ENCODE data around the gene GPX2. TPM values are rescaled to one million over a fixed set of nuclear protein-coding genes. Genes with fewer than 3 reads are reported as not detected.

GPX2 gene
- polyA plus RNA-seq, 3 donors, result not detected

- Mint-ChIP-seq H3K27ac (no peak overlapping the region), H3K4me3 (no peak overlapping the region), H3K4me1 (peaks cover 7% of the 10 kb centered on the region), H3K36me3 (peaks cover 29 to 51% of the 10 kb centered on the region in 2 donors), H3K9me3 (no peaks in the 10 kb centered on the region), H3K27me3 (ENCODE audit: low read depth in 3 of 3) (no peaks in the 10 kb centered on the region)
- no peak for DNase-seq
- Histone ChIP-seq H3K4me1 (ENCODE audit: control insufficient read depth in 1 of 2, insufficient read depth in 2 of 2, low read length in 2 of 2) (no peaks in the 10 kb centered on the region), H3K79me2 (ENCODE audit: insufficient read depth, low read length) (peaks cover 76% of the 10 kb centered on the region), H3K36me3 (replicated peaks in 1 of 2; ENCODE audit: control insufficient read depth in 1 of 2, insufficient read depth in 2 of 2, low read length in 2 of 2) (peaks cover 35 to 59% of the 10 kb centered on the region in 2 donors), H3K27ac (ENCODE audit: low read depth in 1 of 2, low read length in 2 of 2) (no peak overlapping the region), H3K4me2 (replicated peaks; ENCODE audit: extremely low read depth, low read length, poor library complexity, severe bottlenecking) (no peak overlapping the region), H3K4me3 (replicated peaks in 1 of 3; ENCODE audit: low read depth in 2 of 3, low read length in 3 of 3) (no peak overlapping the region), H4K20me1 (ENCODE audit: insufficient read depth, low read length) (peaks cover 97% of the 10 kb centered on the region), H2AFZ (ENCODE audit: insufficient read depth, low read depth, low read length, poor library complexity, severe bottlenecking) (no peak overlapping the region), H3K9ac (ENCODE audit: insufficient read depth, low read length, poor library complexity, severe bottlenecking) (no peak overlapping the region), H3K27me3 (ENCODE audit: control insufficient read depth in 2 of 2, insufficient read depth in 2 of 2, low read length in 2 of 2) (no peaks in the 10 kb centered on the region), H3K9me3 (replicated peaks in 1 of 2; ENCODE audit: control insufficient read depth in 1 of 2, insufficient read depth in 1 of 2, low read length in 2 of 2) (no peaks in the 10 kb centered on the region)
- no peak for TF ChIP-seq CTCF (IDR thresholded peaks at IDR 0.05)
- no CpG with 5 or more reads among the region's 3 CpGs for WGBS (ENCODE audit: insufficient coverage)
- intact Hi-C loops (cut with micrococcal nuclease), result no loop called here
Observed at GRCh38 chr14:64923015-64923414, 19.5 kb downstream of the GPX2 start.

- intact Hi-C loops (cut with micrococcal nuclease), result no loop called here
- H3K27me3 Mint-ChIP-seq (ENCODE audit: low read depth in 3 of 3), result no peaks in the 10 kb centered on the region
- Histone ChIP-seq H3K27ac (ENCODE audit: low read depth in 1 of 2, low read length in 2 of 2) (no peak overlapping the region), H3K79me2 (ENCODE audit: insufficient read depth, low read length) (peaks cover 92% of the 10 kb centered on the region), H2AFZ (ENCODE audit: insufficient read depth, low read depth, low read length, poor library complexity, severe bottlenecking) (no peak overlapping the region), H4K20me1 (ENCODE audit: insufficient read depth, low read length) (peaks cover 95% of the 10 kb centered on the region), H3K9me3 (replicated peaks in 1 of 2; ENCODE audit: control insufficient read depth in 1 of 2, insufficient read depth in 1 of 2, low read length in 2 of 2) (no peaks in the 10 kb centered on the region), H3K4me3 (replicated peaks in 1 of 3; ENCODE audit: low read depth in 2 of 3, low read length in 3 of 3) (no peak overlapping the region), H3K36me3 (replicated peaks in 1 of 2; ENCODE audit: control insufficient read depth in 1 of 2, insufficient read depth in 2 of 2, low read length in 2 of 2) (peaks cover 17 to 34% of the 10 kb centered on the region in 2 donors), H3K27me3 (ENCODE audit: control insufficient read depth in 2 of 2, insufficient read depth in 2 of 2, low read length in 2 of 2) (no peaks in the 10 kb centered on the region), H3K9ac (ENCODE audit: insufficient read depth, low read length, poor library complexity, severe bottlenecking) (no peak overlapping the region), H3K4me1 (ENCODE audit: control insufficient read depth in 1 of 2, insufficient read depth in 2 of 2, low read length in 2 of 2) (peaks cover 8 to 9% of the 10 kb centered on the region in 2 donors), H3K4me2 (replicated peaks; ENCODE audit: extremely low read depth, low read length, poor library complexity, severe bottlenecking) (no peak overlapping the region)
- DNase-seq, result no peak
- no peak for TF ChIP-seq CTCF (IDR thresholded peaks at IDR 0.05)
- H3K36me3 Mint-ChIP-seq, result peaks cover 18 to 39% of the 10 kb centered on the region in 2 donors
- H3K27ac Mint-ChIP-seq, result no peak overlapping the region
- H3K4me3 Mint-ChIP-seq, result no peak overlapping the region
- 100% methylated on average over 2 of the region's 2 CpGs for WGBS (ENCODE audit: insufficient coverage)
- H3K9me3 Mint-ChIP-seq, result no peaks in the 10 kb centered on the region
- peaks cover 17% of the 10 kb centered on the region for H3K4me1 Mint-ChIP-seq
Observed at GRCh38 chr14:64920465-64920864, 22.1 kb downstream of the GPX2 start.
